Caco-2 (cell line): ENCODE results near the gene MEX3B. TPM values are rescaled to one million over a fixed set of nuclear protein-coding genes. Genes with fewer than 3 reads are reported as not detected.

Experiments
- BruUV-seq: library from RNA; stranded (reverse); fragments of 400-500 nt; replicated peaks from 2 replicates; lab custom pipeline; 2021; lab: Mats Ljungman, UMichigan
- CTCF ChIA-PET: fragments of 300-600 bp; sonication (Branson Sonifier 250); formaldehyde crosslinking; loops from one replicate; lab custom pipeline; 2022; ENCODE audit warnings: antibody characterized with exemption; lab: Charles Lee
- POLR2A ChIA-PET: fragments of 300-600 bp; sonication (Branson Sonifier 250); formaldehyde crosslinking; loops from one replicate; lab custom pipeline; 2022; ENCODE audit warnings: antibody characterized with exemption; lab: Charles Lee
- DNase-seq, 2 experiments: peaks; one replicate each; pipeline versions ENCODE4 v3.0.0 to v3.0.0-alpha.2; 2020 to 2022
- H3K27me3 ChIP-seq: replicated peaks from 2 replicates; pipeline ENCODE4 v1.6.0; 2011; ENCODE audit warnings: low read length; ENCODE audit not compliant: control insufficient read depth, insufficient read depth
- H3K36me3 ChIP-seq: 2 replicates; pipeline ENCODE4 v1.5.1; 2011; ENCODE audit warnings: low read length; ENCODE audit not compliant: control insufficient read depth, insufficient read depth
- H3K4me1 ChIP-seq: fragments of 250-450 bp; sonication (Bioruptor Pico); 2 replicates; pipeline ENCODE4 v1.5.1; 2020; ENCODE audit warnings: mild to moderate bottlenecking
- H3K4me3 ChIP-seq: 2 replicates; pipeline ENCODE4 v1.5.1; 2011; ENCODE audit warnings: low read depth, mild to moderate bottlenecking, control low read depth, low read length
- H3K9me3 ChIP-seq: fragments of 250-450 bp; sonication (Bioruptor Pico); 2 replicates; pipeline ENCODE4 v1.5.1; 2020; ENCODE audit warnings: mild to moderate bottlenecking, moderate library complexity
- H3K27ac Mint-ChIP-seq: one replicate; pipeline ENCODE4 v1.8.0; 2022; ENCODE audit warnings: mixed read lengths; ENCODE audit not compliant: unreplicated experiment
- H3K27me3 Mint-ChIP-seq: one replicate; pipeline ENCODE4 v1.8.0; 2022; ENCODE audit warnings: mixed read lengths; ENCODE audit not compliant: insufficient read depth, unreplicated experiment
- H3K36me3 Mint-ChIP-seq: one replicate; pipeline ENCODE4 v1.8.0; 2022; ENCODE audit warnings: mild to moderate bottlenecking, mixed read lengths; ENCODE audit not compliant: insufficient read depth, unreplicated experiment
- H3K4me1 Mint-ChIP-seq: one replicate; pipeline ENCODE4 v1.8.0; 2022; ENCODE audit warnings: low read depth, mixed read lengths; ENCODE audit not compliant: unreplicated experiment
- H3K4me3 Mint-ChIP-seq: one replicate; pipeline ENCODE4 v1.8.0; 2022; ENCODE audit warnings: mild to moderate bottlenecking, moderate library complexity, mixed read lengths; ENCODE audit not compliant: unreplicated experiment
- H3K9me3 Mint-ChIP-seq: one replicate; pipeline ENCODE4 v1.8.0; 2022; ENCODE audit warnings: mixed read lengths; ENCODE audit not compliant: unreplicated experiment
- intact Hi-C: fragments of 100-400 bp; cut with micrococcal nuclease; formaldehyde crosslinking; loops from one replicate; pipeline ENCODE4 v1.10.0; 2022; ENCODE audit not compliant: unreplicated experiment
- total RNA-seq: library from RNA; stranded (reverse); gene quantifications from 2 replicates; pipeline ENCODE4 v1.2.3, GENCODE V29; 2022
- TF ChIP-seq, protein P1 (sequence below), 2 experiments: fragments of 200-600 bp in 1 of 2; IDR thresholded peaks; 1 replicate in 1 of 2; 2 replicates in 1 of 2; pipeline versions ENCODE4 v1.5.1 to v1.8.0; 2011 to 2022; ENCODE audit warnings: antibody characterized with exemption in 1 of 2, control low read depth in 1 of 2, inconsistent platforms in 1 of 2, low read depth in 1 of 2, low read length in 1 of 2, mild to moderate bottlenecking in 1 of 2, moderate library complexity in 1 of 2; ENCODE audit not compliant: insufficient read depth in 1 of 2, severe bottlenecking in 1 of 2, unreplicated experiment in 1 of 2

The MEX3B gene
- total RNA-seq, 1 experiment from 2014 or later, result 0.34 TPM

DNA sequence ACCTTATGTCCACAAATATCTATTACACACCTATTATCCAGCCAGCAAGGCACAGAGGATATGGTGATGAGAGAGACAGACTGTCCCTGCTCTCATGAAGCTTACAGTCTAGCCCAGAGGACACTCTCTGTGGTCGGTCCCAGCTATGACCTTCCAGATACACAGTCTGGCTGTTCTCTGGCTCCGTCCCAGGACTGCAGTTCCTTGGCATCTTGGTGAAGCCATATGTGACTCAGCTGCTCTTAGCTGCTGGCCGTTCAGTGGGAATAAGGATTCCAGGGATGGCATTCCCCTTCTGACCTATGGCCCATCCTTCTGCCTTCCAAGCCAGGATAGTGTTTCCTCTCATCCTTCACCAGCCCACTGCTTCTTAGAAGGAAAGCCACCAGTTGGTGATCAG lies 30.8 kb downstream of the MEX3B start:
- no peaks in the 10 kb centered on the region for H3K4me1 Mint-ChIP-seq
- no peaks in the 10 kb centered on the region for H3K9me3 ChIP-seq
- no peak overlapping the region for H3K4me3 Mint-ChIP-seq
- no peaks in the 10 kb centered on the region for H3K36me3 Mint-ChIP-seq
- no peaks in the 10 kb centered on the region for H3K36me3 ChIP-seq
- ChIA-PET POLR2A (no interaction called here), CTCF (no interaction called here)
- no peaks in the 10 kb centered on the region; the same call in 1 of the 2 replicates for H3K27me3 ChIP-seq
- H3K27ac Mint-ChIP-seq, result no peak overlapping the region
- peaks cover 25% of the 10 kb centered on the region for H3K27me3 Mint-ChIP-seq
- BruUV-seq, result no TSS peak
- no peak for DNase-seq
- TF ChIP-seq, protein P1, sequence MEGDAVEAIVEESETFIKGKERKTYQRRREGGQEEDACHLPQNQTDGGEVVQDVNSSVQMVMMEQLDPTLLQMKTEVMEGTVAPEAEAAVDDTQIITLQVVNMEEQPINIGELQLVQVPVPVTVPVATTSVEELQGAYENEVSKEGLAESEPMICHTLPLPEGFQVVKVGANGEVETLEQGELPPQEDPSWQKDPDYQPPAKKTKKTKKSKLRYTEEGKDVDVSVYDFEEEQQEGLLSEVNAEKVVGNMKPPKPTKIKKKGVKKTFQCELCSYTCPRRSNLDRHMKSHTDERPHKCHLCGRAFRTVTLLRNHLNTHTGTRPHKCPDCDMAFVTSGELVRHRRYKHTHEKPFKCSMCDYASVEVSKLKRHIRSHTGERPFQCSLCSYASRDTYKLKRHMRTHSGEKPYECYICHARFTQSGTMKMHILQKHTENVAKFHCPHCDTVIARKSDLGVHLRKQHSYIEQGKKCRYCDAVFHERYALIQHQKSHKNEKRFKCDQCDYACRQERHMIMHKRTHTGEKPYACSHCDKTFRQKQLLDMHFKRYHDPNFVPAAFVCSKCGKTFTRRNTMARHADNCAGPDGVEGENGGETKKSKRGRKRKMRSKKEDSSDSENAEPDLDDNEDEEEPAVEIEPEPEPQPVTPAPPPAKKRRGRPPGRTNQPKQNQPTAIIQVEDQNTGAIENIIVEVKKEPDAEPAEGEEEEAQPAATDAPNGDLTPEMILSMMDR (IDR thresholded peaks at IDR 0.05; ENCODE audit: insufficient read depth in 1 of 2, low read depth in 1 of 2, low read length in 1 of 2, severe bottlenecking in 1 of 2, unreplicated experiment in 1 of 2), result no peak
- no peaks in the 10 kb centered on the region for H3K9me3 Mint-ChIP-seq
- H3K4me3 ChIP-seq, result no peak overlapping the region
- intact Hi-C loops, result no loop called here
- no peaks in the 10 kb centered on the region for H3K4me1 ChIP-seq

DNA sequence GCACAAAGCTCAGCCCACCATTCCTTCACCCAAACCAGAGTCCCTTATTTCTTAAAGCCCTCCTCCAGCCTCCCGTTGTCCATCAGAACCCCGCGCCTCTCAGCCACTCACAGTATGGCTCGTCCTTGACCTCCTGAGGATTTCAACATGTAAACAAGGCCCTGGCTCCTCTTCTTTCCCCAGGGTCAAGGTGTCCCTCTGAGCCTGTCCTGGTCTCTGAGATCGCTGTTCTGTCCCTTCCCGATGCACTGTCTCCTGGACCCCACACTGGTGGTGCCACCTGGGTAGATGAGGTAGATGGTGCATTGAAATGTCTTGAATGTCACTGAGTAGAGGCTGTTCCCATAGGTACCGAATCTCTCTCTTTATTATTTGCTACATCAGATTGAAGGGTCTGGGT lies 32.9 kb downstream of the MEX3B start:
- TF ChIP-seq, protein P1 (IDR thresholded peaks at IDR 0.05; ENCODE audit: insufficient read depth in 1 of 2, low read depth in 1 of 2, low read length in 1 of 2, severe bottlenecking in 1 of 2, unreplicated experiment in 1 of 2), result no peak
- H3K4me1 Mint-ChIP-seq, result no peaks in the 10 kb centered on the region

DNA sequence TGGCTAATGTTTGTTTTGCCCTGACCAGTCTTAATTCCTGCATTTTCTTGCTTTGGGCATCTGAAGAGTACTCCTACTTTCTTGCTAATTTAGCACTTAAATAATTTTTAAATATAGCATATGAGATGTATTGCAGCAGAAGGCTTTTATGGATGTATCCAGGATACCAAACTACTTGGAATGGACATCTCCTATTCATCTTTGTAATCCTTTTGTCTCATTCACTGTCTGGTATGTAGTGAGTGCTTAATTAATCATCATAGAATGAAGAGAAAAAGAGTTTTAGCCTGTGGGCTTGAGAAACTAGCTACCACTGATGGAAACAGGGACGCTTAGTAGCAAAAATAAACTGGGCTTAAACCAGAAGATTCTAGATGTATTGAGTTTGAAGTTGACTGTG lies 40.6 kb downstream of the MEX3B start:
- POLR2A ChIA-PET, result no interaction called here
- no peaks in the 10 kb centered on the region for H3K27me3 ChIP-seq
- Mint-ChIP-seq H3K4me1 (no peaks in the 10 kb centered on the region), H3K36me3 (no peaks in the 10 kb centered on the region), H3K27me3 (peaks cover 10% of the 10 kb centered on the region), H3K4me3 (no peak overlapping the region), H3K27ac (no peak overlapping the region), H3K9me3 (no peaks in the 10 kb centered on the region)
- CTCF ChIA-PET, result no interaction called here
- intact Hi-C loops, result no loop called here
- no peak overlapping the region for H3K4me3 ChIP-seq
- BruUV-seq, result no TSS peak
- no peaks in the 10 kb centered on the region for H3K9me3 ChIP-seq
- H3K36me3 ChIP-seq, result no peaks in the 10 kb centered on the region
- TF ChIP-seq, protein P1 (IDR thresholded peaks at IDR 0.05; ENCODE audit: insufficient read depth in 1 of 2, low read depth in 1 of 2, low read length in 1 of 2, severe bottlenecking in 1 of 2, unreplicated experiment in 1 of 2), result no peak
- no peaks in the 10 kb centered on the region for H3K4me1 ChIP-seq
- no peak for DNase-seq

More for the DNA sequence above, 32.9 kb downstream of the MEX3B start:
- Mint-ChIP-seq H3K36me3 (no peaks in the 10 kb centered on the region), H3K27ac (no peak overlapping the region), H3K9me3 (no peaks in the 10 kb centered on the region), H3K27me3 (peaks cover 26% of the 10 kb centered on the region), H3K4me3 (no peak overlapping the region)
- POLR2A ChIA-PET, result no interaction called here
- CTCF ChIA-PET, result no interaction called here
- no peaks in the 10 kb centered on the region for H3K9me3 ChIP-seq
- no TSS peak for BruUV-seq
- H3K4me3 ChIP-seq, result no peak overlapping the region
- no peaks in the 10 kb centered on the region for H3K4me1 ChIP-seq
- H3K27me3 ChIP-seq, result no peaks in the 10 kb centered on the region; the same call in 1 of the 2 replicates
- no peaks in the 10 kb centered on the region for H3K36me3 ChIP-seq
- DNase-seq, result no peak
- intact Hi-C loops, result no loop called here
